ENCODE measurements around the gene ALG14. TPM values are rescaled to one million over a fixed set of nuclear protein-coding genes. Genes with fewer than 3 reads are reported as not detected.

Gene ALG14
- polyA plus RNA-seq, 5 donors: 9.5 to 12.1 (median 9.6) TPM

DNA sequence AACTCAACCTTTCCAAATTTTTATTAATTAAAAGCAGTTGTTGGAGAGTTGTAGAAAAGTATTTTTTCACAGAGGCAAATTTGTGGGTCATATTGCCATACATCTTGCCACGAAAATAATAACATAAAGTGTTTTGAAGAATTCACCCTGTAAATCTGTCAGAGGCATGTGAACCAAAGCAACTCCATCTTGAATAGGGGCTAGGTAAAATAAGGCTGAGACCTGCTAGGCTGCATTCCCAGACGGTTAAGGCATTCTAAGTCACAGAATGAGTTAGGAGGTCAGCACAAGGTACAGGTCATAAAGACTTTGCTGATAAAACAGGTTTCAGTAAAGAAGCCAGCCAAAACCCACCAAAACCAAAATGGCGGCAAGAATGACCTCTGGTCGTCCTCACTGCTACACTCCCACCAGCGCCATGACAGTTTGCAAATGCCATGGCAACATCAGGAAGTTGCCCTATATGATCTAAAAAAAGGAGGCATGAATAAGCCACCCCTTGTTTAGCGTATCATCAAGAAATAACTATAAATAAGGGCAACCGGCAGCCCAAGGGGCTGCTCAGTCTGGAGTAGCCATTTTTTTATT is 141.4 kb downstream of the ALG14 start:
- no peak for DNase-seq

DNA sequence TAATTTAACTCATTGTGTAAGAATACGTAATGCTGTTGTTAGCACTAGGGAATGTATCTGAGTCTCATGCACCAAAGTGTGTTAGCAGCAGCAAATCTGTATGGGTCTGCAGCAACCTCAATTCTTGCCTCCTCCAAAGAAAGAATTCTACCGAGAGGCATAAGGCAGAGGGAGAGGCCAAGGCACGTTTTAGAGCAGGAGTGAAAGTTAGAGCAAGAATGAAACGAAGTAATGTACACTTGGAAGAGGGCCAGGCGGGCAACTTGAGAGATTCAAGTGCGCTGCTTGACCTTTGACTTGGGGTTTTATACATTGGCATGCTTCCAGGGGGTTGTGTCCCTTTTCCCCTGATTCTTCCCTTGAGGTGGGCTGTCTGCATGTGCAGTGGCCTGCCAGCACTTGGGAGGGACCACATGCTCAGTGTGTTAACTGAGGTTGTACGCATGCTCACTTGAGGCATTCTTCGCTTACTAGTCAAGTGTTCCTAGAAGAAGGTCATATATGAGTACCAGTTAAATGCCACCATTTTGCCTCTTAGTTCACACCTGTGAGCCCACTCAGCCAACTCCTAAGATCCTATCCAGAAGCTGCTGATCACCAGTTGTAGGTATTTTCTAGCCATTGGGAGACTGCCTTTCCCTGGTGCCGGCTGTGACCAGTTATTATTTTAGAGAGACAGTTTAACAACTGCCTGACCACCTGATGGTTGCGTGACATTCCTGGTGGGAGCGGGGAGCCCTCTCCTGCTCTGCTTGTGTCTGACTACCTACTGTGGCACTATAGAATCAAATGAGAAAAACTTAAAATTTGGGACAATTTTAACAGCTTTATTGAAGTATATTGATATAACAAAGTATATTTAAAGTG is 143.2 kb downstream of the ALG14 start:
- DNase-seq: no peak

DNA sequence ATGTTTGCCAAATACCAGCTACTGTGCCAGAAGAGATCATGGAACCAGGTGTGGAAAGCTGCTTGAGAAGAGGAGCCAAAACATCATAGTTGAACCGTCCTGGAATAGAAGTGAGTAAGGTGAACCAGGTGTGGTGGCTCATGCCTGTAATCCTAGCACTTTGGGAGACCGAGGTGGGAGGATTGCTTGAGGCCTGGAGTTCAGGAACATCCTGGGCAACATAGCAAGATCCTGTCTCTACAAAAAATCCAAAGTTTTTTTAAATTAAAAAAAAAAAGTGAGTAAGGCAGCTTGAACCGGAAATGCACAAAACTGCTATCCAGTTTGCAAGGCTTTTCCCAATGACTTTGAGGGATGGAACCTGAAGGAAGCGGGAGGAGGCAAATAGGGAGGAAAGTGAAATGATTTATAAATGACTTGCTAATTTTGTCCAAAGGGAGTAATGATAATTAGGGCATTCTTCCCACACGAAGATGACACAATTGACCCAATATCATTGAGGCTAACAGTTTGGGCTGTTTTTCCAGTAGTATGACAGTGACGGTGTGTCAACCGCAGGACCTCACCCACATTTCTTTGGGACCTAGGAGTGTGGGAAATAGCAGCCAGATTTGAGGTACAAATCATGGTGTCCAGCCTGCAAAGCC is 144.3 kb downstream of the ALG14 start:
- DNase-seq: no peak

DNA sequence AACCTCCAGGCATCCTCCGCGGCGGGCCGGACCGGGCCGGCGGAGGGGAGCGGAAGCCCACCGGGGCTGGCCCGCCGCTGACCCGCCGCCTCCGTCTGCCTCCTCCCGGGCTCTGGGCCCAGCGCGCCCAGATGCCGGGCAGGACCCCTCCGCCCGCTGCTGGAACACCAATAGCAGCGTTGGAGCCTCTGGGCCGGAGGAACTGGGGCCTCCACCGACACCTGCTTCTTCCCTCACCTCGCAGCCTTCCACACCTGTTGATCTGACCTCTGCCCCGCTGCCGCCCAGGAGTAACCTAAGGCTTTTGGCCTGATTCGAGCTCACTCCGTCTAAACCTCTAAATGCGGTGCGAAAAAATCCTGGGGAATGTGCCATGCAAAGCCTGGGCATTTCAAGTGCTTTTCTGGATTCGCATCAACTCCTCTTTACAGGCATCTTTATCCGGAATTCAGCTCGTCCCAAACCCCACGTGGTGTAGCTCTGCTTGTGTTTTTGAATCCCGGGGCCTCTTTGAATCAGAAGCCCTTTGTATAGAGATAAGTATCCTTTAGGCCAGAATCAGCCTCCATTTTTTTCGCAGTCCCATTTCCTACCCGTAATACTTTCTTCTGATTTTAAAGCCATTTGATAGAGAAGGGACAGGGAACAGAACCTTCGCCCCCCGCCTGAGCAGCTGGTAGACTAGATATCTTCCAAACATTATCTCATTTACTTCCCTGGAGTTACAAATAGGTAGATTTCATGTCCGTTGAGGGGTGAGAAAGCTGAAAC is 145.2 kb downstream of the ALG14 start:
- DNase-seq: no peak

- peak; percentile 93 for DNase-seq
Observed at GRCh38 chr1:94926915-94927404, 145.8 kb downstream of the ALG14 start, which contains the start of gene CNN3. TSS of gene CNN3 (minus strand) at chr1:94927110. CDS start at chr1:94926894, 216 bp downstream.

DNA sequence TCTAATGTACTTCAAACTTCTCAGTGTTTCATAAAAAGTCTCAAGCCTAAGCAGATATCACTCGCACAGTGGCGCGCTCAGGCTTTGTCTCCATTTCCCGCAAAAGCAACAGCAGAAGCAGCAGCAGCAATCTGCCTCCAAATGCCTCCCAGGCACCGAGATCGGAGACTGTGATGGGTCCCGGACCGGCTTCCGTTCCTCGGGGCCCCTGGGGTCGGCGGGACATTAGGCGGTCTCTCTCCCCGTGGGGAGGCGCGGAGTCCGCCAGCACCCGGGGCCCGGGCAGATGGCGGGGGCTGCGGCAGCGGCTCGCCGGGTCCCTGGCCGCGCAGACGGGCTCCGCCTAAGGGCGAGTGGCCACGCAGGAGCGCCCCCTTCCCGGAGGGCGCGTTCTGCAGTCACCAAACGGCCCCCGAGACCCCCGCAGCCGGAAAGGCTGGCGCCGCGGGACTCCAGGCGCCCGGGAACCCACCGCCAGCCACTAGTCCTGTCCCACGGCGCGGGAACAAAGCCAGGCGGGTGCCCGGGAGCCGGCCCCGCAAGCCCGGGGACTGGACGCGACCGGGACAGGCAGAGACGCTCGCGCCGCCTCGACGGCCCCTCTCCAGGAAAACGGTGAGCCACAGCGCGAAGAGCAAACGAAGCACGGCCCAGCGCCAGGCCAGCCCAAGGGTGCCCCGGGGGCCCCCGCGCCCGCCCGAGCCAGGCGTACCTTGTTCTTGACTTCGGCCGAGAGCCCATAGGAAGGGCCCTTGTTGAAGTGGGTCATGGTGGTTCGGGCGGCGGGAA is 146.4 kb downstream of the ALG14 start:
- peak; percentile 70 to 74 for DNase-seq

DNA sequence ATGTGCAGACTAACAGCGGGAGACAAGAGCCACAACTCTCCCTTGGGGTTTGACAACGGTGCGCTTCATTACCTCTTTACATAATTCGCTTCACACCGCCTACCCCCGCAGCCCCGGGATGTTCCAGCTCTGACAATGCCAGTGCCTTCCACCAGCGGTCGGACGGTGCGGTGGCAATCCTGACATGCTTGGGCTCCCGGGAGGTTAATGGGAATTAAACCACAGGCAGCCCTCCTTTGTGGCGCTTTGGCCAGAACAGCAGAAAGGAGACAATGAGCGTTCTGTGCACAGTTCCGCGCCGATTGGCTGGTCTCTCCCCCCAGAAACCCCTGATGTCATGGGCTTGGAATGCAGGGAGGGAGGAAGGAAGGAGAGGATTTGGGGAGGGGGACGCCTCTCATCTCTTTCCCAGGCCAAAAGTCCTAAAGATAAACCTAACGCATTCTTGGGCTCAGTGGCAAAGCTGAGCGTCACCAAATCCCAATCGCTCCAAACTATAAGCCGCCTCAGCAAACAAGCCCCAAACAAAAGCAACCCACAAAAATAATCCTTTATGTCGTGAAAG is 147.1 kb downstream of the ALG14 start:
- peak; percentile 87 to 92 for DNase-seq

DNA sequence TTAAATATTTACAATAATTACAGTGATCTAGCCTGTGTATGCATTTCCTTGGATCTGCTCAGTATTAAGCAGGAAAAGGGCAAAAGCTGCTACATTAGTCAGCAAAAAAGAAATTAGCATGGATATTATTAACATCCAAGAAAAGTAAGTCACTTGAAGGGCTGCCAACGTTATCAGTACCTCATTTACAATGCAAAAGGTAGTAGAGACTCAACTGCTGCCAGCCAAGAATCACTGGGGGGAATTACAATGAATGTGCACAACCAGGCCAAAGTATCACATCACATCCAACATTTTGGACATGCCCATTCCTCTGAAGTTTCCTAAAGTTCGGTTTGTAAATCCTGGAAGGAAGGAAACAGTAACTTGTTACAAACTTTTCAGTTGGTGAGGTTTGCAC is 147.7 kb downstream of the ALG14 start:
- peak in 1 of 2 donors; percentile 40 for DNase-seq

Other genes with a start within 250 kb of the ALG14 start
- 100 to 1,000 TPM; 233 to 342 (median 285) TPM for gene CNN3, start 145.8 kb downstream of the ALG14 start, polyA plus RNA-seq (ENCODE audit: insufficient read depth in 1 of 5, insufficient read length in 5 of 5, low replicate concordance in 1 of 5)
- gene TLCD4, start 44.4 kb upstream of the ALG14 start, polyA plus RNA-seq (ENCODE audit: insufficient read depth in 1 of 5, insufficient read length in 5 of 5, low replicate concordance in 1 of 5): 10 to 100 TPM in 4 of 5 donors, 1 to 10 TPM in 1; 7.7 to 15.9 (median 11.3) TPM
- 10 to 100 TPM; 39.7 to 58.6 (median 56.2) TPM for gene RWDD3, start 161.3 kb upstream of the ALG14 start, polyA plus RNA-seq (ENCODE audit: insufficient read depth in 1 of 5, insufficient read length in 5 of 5, low replicate concordance in 1 of 5)

All from right lung (tissue), 5 donors.